Endodermal cell (in vitro differentiated cells): ENCODE results near the gene SYCP3. TPM values are rescaled to one million over a fixed set of nuclear protein-coding genes. Genes with fewer than 3 reads are reported as not detected.

Experiments
- DNase-seq: peaks from one replicate; pipeline ENCODE4 v3.0.0-alpha.2; 2017
- H3K27ac ChIP-seq: 2 replicates; pipeline ENCODE4 v1.5.1; 2013; ENCODE audit warnings: mild to moderate bottlenecking, low read depth, low read length, moderate library complexity
- H3K27me3 ChIP-seq: 2 replicates; pipeline ENCODE4 v1.6.1; 2013; ENCODE audit warnings: mild to moderate bottlenecking, low read length, moderate library complexity; ENCODE audit not compliant: insufficient read depth, control insufficient read depth, poor library complexity, severe bottlenecking
- H3K36me3 ChIP-seq: 2 replicates; pipeline ENCODE4 v1.7.0; 2013; ENCODE audit warnings: mild to moderate bottlenecking, low read length, moderate library complexity; ENCODE audit not compliant: control insufficient read depth, insufficient read depth
- H3K4me1 ChIP-seq: one replicate; pipeline ENCODE4 v1.7.0; 2013; ENCODE audit warnings: low read length; ENCODE audit not compliant: control insufficient read depth, insufficient read depth
- H3K4me3 ChIP-seq: 2 replicates; pipeline ENCODE4 v1.5.1; 2013; ENCODE audit warnings: mild to moderate bottlenecking, low read length, moderate library complexity
- H3K9ac ChIP-seq: 2 replicates; pipeline ENCODE4 v1.6.1; 2013; ENCODE audit warnings: mild to moderate bottlenecking, low read length, moderate library complexity; ENCODE audit not compliant: poor library complexity, severe bottlenecking; ENCODE audit errors: extremely low read depth
- H3K9me3 ChIP-seq: 2 replicates; pipeline ENCODE4 v1.6.1; 2013; ENCODE audit warnings: mild to moderate bottlenecking, low read length, moderate library complexity; ENCODE audit not compliant: control insufficient read depth
- H3K27ac Mint-ChIP-seq: 2 replicates; pipeline ENCODE4 v1.8.0; 2020; ENCODE audit warnings: mixed read lengths
- H3K27me3 Mint-ChIP-seq: 2 replicates; pipeline ENCODE4 v1.8.0; 2021; ENCODE audit warnings: mild to moderate bottlenecking, mixed read lengths; ENCODE audit not compliant: insufficient read depth
- H3K36me3 Mint-ChIP-seq: 2 replicates; pipeline ENCODE4 v1.8.0; 2020; ENCODE audit warnings: low read depth, mixed read lengths
- H3K4me1 Mint-ChIP-seq: 2 replicates; pipeline ENCODE4 v1.8.0; 2020; ENCODE audit warnings: mixed read lengths
- H3K4me3 Mint-ChIP-seq: 2 replicates; pipeline ENCODE4 v1.8.0; 2020; ENCODE audit warnings: mild to moderate bottlenecking, moderate library complexity, mixed read lengths
- H3K9me3 Mint-ChIP-seq: 2 replicates; pipeline ENCODE4 v1.8.0; 2020; ENCODE audit warnings: mild to moderate bottlenecking, mixed read lengths
- WGBS, 2 experiments: methylation state at CpG; one replicate each; pipeline versions ENCODE4 v1.1.5 to v1.1.7; 2013; ENCODE audit warnings: missing lambda C conversion rate in 2 of 2, mixed read lengths in 1 of 2; ENCODE audit not compliant: insufficient coverage in 1 of 2, insufficient read length in 1 of 2; 5-methylcytosine and 5-hydroxymethylcytosine counted together
- total RNA-seq, 2 donors: library from RNA; stranded (reverse); fragmentation: NEBNext Ultra II Directional in 1 of 2; extraction: Animal tissue kit (Norgen Biotek cat#: 25700) in 1 of 2; gene quantifications; 2 replicates in 1 of 2; 3 replicates in 1 of 2; pipeline ENCODE4 v1.2.1, GENCODE V29; 2021
- TF ChIP-seq, protein P1 (sequence below): fragments of 200-600 bp; sonication (generic); conservative IDR thresholded peaks from 2 replicates; pipeline ENCODE4 v1.5.0; 2021; ENCODE audit warnings: antibody characterized with exemption, mild to moderate bottlenecking

Gene SYCP3
- total RNA-seq, 2 donors from 2014 or later: not detected

DNA sequence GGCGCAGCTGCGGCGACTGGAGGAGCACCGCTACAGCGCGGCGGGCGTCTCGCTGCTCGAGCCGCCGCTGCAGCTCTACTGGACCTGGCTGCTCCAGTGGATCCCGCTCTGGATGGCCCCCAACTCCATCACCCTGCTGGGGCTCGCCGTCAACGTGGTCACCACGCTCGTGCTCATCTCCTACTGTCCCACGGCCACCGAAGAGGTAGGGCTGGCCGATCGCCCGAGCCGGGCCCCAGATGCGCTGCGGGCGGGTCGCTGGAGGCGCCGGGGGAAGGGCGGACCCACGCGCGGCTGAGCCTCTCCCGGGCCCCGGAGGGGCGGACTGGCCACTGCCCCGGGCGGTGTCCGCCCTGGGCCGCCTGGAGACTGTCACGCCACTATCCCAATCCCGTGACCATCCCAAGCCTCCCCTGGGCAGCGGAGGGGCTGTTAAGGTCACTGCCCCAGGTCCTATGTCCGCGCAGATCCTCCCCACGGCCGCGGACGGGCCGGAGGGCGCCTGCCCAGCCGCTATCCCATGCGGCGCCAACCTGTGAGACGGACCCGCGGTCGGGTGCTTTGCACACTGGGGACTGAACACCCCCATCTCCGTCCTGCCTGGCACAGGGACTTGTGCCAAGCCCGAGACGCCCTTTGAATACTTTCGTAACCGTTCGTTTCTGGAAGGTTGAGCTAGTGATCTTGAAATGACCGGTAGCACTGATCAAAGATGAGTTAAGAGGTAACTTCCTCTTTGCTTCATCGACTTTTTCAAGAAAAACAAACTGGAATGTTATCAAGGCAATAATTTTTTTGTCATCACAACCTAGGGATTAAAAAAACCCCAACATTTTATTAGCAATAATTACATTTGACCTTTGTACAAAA is 41.1 kb downstream of the SYCP3 start:
- Mint-ChIP-seq H3K4me1 (peaks cover 10% of the 10 kb centered on the region), H3K4me3 (peak overlapping the region; percentile 76), H3K27me3 (peaks cover 28% of the 10 kb centered on the region), H3K36me3 (no peaks in the 10 kb centered on the region), H3K9me3 (no peaks in the 10 kb centered on the region), H3K27ac (no peak overlapping the region)
- H3K27me3 ChIP-seq: peaks cover 22% of the 10 kb centered on the region
- peak overlapping the region; percentile 88 for H3K4me3 ChIP-seq
- peaks cover 6% of the 10 kb centered on the region for H3K4me1 ChIP-seq
- TF ChIP-seq, protein P1, sequence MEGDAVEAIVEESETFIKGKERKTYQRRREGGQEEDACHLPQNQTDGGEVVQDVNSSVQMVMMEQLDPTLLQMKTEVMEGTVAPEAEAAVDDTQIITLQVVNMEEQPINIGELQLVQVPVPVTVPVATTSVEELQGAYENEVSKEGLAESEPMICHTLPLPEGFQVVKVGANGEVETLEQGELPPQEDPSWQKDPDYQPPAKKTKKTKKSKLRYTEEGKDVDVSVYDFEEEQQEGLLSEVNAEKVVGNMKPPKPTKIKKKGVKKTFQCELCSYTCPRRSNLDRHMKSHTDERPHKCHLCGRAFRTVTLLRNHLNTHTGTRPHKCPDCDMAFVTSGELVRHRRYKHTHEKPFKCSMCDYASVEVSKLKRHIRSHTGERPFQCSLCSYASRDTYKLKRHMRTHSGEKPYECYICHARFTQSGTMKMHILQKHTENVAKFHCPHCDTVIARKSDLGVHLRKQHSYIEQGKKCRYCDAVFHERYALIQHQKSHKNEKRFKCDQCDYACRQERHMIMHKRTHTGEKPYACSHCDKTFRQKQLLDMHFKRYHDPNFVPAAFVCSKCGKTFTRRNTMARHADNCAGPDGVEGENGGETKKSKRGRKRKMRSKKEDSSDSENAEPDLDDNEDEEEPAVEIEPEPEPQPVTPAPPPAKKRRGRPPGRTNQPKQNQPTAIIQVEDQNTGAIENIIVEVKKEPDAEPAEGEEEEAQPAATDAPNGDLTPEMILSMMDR: no peak
- H3K9ac ChIP-seq: peak overlapping the region; percentile 58
- H3K9me3 ChIP-seq: no peaks in the 10 kb centered on the region
- no peaks in the 10 kb centered on the region for H3K36me3 ChIP-seq
- no peak overlapping the region for H3K27ac ChIP-seq
- DNase-seq: peak; percentile 77
- 0 to 1% methylated on average over 18 to 67 of the region's 67 CpGs for WGBS, 2 experiments

DNA sequence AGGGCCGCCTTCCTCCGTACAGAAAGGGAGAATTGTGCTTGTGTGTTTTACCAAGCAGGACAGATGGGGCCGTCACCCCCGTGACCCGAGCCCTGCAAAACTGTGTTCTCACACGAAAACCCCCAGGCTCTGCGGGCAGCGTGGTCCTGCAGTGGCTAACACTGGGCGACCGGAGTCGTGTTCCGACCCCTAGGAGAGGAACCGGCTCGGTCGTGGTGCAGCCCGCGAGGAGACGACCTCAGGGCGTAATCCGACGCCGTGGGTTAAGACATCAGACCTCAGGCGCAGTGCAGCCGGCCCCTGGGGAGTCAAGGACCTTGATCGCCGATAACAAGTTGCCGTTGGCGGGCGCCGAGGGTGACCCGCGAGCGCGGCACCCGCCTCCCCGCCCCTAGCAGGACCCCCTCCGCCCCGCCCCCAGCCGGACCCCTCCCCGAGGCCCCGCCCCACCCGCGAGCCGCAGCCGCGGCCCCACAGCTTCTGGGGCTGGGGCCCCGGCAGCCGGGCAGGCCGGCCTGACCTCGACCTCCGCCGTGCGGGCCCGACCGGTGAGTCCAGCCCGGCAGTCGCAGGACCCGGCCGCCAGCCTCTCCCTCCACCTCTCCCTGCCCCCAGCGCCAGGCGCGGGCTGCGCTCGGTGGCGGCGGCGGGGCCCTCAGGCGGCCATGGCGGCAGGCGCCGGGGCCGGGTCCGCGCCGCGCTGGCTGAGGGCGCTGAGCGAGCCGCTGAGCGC is 41.9 kb downstream of the SYCP3 start, which contains the start of gene CHPT1:
CHPT1 (plus strand) TSS at position 444 of the 733 bp plus-strand sequence; CDS start at position 666, 222 bp downstream.
- DNase-seq: peak; percentile 94
- H3K9ac ChIP-seq: peak within 1 kb of the TSS; percentile 58
- Mint-ChIP-seq H3K27me3 (peaks cover 28% of the 10 kb centered on the region), H3K4me3 (peak within 1 kb of the TSS; percentile 76), H3K27ac (peak within 1 kb of the TSS; percentile 39), H3K4me1 (peaks cover 10% of the 10 kb centered on the region), H3K9me3 (no peaks in the 10 kb centered on the region), H3K36me3 (no peaks in the 10 kb centered on the region)
- H3K36me3 ChIP-seq: no peaks in the 10 kb centered on the region
- WGBS, 2 experiments: 0 to 4% methylated on average over 5 to 76 of the region's 80 CpGs
- H3K4me1 ChIP-seq: peaks cover 6% of the 10 kb centered on the region
- peak within 1 kb of the TSS; percentile 88 for H3K4me3 ChIP-seq
- H3K27ac ChIP-seq: no peak within 1 kb of the TSS
- peaks cover 22% of the 10 kb centered on the region for H3K27me3 ChIP-seq
- TF ChIP-seq, protein P1: no peak
- no peaks in the 10 kb centered on the region for H3K9me3 ChIP-seq

DNA sequence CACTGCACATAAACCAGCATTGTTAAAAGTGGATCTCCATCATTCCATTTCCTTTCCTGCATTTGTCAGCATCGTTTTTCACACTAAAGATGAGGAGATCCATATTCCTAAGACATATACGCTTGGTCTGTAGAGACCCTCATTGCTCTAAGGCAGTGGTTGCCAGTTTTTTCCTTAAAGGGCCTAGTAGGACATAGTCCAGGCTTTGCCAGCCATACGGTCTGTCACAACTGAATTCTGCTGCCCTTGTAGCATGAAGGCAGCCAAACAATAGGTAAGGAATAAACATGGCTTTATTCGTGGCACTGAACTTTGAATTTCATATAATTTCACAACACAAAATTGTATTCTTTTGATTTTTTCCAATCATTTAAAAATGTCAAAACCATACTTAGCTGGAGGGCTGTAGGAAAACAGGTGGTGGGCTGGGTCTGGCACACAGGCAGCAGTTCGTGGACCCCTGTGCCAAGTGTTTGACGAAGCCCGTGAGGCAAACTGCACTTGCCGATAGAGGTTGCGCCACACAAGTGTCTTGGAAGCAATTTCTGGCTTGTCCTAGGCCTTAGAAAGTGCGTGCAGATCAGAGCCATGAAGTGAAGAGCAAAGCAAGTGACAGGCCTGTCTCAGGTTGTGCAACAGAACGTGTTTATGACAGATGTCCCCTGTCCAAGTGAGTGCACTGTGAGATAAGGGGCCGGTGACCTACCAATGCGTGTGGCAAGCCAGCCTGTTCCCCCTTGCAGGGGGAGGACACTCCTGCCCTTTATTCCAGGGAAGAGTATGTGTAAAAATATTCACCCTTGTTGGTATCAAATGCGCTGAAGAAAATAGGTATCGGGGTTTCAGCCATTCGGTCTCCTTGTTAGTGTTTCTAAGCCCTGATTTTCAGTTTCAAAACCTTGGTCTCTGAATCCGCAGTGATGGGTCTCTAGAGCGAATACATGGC is 42.7 kb downstream of the SYCP3 start:
- no peak for DNase-seq
- Mint-ChIP-seq H3K4me1 (peaks cover 10% of the 10 kb centered on the region), H3K27ac (peak overlapping the region; percentile 39), H3K36me3 (no peaks in the 10 kb centered on the region), H3K9me3 (no peaks in the 10 kb centered on the region), H3K4me3 (peak overlapping the region; percentile 76), H3K27me3 (peaks cover 28% of the 10 kb centered on the region)
- Histone ChIP-seq H3K9me3 (no peaks in the 10 kb centered on the region), H3K27me3 (peaks cover 22% of the 10 kb centered on the region), H3K4me3 (peak overlapping the region; percentile 84), H3K9ac (peak overlapping the region; percentile 39), H3K36me3 (no peaks in the 10 kb centered on the region), H3K4me1 (peaks cover 6% of the 10 kb centered on the region), H3K27ac (no peak overlapping the region)
- 48 to 62% methylated on average over 13 to 18 of the region's 18 CpGs for WGBS, 2 experiments
- TF ChIP-seq, protein P1: no peak
